Measurements from ENCODE around the gene APBA2.

The APBA2 gene

GRCh38 chr15:28915041-28915810 lies 29.5 kb downstream of the APBA2 start:
- no peak for DNase-seq (ENCODE audit: low read depth)

GRCh38 chr15:28915935-28916334 lies 30.2 kb downstream of the APBA2 start:
- no peak for DNase-seq (ENCODE audit: low read depth)

DNA sequence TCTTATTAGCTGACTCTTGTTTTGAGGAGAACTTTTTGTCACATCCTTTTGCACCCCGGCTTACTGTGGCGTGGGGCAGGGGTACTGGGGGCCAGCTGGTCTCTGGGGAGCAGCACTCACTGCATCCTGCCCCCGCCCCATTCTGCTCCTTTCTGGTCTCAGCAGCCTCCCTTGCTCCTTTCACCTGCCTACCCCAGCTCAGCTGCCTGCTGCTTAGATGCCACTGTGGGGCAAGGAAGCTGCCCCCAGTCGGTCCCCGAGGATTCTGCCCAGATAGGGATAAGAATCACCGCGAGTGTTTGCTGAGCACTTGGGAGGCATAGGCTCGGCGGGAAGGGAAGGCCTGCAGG lies 32.0 kb downstream of the APBA2 start:
- DNase-seq (ENCODE audit: low read depth): no peak

DNA sequence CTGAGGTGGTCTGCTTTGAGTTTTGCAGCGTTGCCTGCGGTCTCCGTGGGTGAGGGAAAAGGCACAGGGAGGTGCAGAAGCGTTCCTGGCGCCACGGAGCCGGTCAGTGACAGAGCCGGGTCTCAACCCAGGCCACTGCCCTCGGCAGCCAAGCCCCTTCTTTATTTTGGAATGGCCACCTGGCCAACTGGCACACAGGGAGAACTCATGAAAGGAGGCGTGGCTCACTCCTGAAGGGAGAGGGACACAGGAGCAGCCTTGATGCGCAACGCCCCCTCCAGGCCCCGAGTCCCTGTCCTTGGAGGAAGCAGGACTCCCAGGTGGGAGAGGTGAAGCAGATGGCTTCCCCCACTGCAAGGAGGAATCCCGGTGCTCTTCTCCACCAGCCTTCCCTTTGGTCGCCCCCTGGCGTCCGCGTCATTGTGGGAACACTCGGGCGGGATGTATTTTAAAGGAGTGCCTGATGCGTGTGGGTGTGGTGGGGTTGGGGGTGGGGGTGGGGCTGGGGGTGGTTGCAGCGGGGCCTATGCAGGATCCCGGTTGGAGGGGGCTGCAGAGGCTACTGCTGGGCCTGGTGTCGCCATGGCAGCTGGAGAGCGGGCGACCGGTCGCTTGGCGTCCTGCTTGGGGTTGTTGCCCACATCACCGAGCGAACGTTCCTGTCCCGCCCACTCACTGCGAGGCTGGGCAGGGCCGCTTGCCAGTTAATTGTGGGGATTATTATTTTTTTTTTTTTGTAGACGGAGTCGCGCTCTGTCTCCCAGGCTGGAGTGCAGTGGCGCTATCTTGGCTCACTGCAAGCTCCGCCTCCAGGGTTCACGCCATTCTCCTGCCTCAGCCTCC lies 32.6 kb downstream of the APBA2 start:
- no peak for DNase-seq (ENCODE audit: low read depth)

GRCh38 chr15:28919201-28919635 lies 33.4 kb downstream of the APBA2 start:
- no peak for DNase-seq (ENCODE audit: low read depth)

DNA sequence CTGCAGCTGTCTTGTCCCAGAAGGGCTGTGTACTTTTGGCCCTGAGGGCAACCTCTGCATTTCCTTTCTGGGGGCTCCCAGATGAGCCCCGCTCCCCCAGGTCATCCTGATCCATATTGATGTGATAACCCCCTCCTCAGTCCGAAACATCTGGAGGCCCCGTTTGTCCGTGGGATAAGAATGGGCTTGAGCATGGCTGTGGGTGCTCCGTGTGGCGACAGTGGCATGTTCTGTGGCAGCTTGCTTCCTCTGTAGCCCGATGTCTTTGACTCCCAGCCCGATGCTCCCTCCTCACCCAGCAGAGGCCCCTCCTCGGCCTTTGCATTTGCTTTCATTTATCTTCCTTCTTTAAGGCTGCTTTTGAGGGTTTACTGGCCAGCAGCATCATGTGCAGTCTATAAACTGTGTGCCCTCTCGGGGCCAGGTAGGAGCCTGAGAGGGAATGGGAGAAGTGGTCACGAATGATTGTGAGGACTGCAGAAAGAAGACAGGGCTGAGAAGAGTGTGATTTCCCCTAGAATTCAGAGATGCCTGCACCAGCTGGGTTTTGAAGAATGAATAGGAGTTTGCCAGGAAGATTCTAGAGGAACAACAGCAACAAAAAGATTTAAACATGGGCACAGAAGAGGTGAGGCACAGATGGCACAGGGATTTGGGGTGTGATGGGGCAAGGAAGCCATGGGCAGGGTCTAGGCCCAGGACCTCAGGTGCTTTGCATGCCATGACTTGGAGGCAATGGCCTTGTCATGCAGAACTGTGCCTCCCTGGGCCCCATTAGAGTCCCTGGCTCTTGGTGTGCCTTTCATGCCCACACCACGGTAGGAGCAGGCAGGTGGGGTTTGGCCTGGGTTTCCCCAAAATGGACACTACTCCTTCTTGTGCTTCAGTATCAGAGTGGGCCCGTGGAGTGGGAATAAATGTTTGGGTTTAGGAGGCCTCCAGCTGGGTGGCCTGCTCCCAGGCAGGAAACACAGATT lies 34.2 kb downstream of the APBA2 start:
- DNase-seq (ENCODE audit: low read depth): no peak

- no peak for DNase-seq (ENCODE audit: low read depth)
Measured at GRCh38 chr15:28920781-28921331, 35.1 kb downstream of the APBA2 start.

DNA sequence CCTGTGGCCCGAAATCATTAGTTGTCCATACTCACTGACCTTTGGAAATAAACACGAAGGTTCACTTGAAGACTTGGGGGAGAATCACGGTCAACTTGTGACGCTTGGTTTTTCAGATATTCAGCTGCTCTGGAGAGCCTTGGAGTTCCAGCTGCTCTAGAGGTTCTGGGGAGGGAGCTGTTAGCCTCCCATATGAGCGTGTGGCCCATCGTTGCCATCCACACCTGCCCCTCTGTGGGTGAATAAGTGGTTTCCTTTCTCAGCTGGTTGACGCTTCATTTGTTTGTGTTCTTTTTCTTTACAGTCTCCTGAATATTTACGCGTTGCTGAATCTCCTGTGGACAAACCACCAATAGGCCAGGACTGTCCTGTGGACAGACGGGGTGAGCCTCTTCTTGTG lies 35.6 kb downstream of the APBA2 start:
- no peak for DNase-seq (ENCODE audit: low read depth)

DNA sequence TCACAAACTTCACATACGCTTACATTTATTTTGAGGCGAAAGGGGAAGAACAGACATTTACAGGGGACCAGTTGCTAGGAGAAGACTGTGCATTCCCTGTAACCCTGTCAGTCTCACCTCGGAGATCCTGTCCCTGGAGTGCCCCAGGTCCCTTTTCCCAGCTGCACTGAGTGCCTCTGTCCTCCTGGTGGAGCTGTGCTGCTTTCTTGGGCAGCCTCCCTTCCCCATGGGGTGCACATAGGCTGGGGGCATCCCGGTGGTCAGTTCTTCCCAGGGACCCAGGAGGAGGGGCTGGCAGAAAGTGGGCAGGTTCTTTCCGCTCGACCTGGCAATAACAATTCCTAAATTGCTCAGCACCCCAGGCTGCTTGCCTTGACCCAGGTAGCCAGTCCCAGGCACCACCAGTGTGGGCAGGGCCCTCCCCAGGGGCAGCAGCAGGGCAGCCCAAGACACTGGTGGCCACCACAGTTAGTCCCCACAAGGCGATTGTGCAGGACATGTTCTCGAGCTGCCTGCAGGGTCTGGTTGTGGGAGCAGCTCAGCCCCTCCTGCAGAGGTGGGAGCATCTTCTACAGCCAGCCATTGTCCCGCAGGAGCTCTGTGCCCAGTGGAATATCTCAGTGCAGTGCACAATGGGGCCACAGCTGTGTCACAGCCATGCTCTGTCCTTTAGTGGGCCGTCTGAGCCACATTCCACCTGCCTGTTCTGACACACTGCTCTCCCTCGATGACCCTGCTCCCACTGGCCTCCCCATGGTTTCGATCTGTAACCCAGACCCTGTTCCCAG lies 36.3 kb downstream of the APBA2 start:
- no peak for DNase-seq (ENCODE audit: low read depth)

- DNase-seq (ENCODE audit: low read depth): no peak
Measured at GRCh38 chr15:28922707-28923012, 36.9 kb downstream of the APBA2 start.

GRCh38 chr15:28923726-28924280 lies 38.0 kb downstream of the APBA2 start:
- DNase-seq (ENCODE audit: low read depth): no peak

DNA sequence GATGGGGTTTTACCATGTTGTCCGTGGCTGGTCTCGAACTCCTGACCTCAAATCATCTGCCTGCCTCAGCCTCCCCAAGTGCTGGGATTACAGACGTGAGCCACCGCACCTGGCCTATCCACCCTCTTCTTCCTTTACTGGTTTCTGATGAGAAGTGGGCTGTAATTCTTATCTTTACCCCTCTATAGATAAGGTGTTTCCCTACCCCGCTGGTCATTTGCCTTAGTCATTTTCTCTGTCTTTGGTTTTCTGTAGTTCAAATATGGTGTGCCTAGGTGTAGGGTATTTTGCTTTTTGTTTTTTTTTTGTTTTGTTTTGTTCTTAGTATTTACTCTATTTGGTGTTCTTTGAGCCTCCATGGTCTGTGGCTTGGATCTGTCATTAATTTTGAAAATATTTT lies 41.3 kb downstream of the APBA2 start:
- DNase-seq (ENCODE audit: low read depth): no peak

DNA sequence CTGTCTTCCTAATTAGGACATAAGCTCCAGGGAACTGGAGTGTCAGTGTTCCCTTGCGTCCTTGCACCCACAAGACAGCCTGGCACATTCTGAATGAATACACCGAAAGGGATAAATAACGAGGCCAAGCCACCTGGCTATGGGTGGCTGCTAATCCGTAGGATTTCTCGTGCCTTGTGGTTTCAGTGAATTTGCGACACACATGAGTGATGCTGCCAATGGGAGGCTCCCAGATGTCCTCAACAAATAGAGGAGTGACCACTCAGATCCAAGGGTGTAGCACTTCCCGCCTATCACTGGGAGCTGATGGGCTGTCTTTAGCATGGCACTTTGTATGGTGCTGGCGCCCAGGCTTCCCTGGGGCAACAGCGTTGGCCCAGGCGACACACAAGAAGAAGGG lies 43.4 kb downstream of the APBA2 start:
- DNase-seq (ENCODE audit: low read depth): no peak

DNA sequence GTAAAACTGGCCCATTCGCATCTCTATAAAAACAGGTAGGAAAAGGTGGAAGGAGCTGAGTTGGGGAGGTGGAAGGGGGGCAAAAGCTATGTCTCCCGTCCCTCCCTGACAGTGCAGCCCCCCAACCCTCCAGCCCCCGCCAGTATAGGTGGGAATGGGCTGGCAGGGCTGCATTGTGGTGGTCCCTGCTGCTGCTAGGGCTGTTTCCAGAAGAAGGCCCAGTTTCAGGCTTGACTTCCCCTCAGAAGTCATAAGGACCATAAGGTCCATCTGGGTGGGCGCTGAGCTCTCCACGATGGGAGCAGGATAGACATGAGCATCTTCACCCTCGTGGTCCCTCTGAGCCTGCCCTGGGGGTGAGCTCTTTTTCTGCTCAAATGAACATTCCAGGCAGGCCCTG lies 44.2 kb downstream of the APBA2 start:
- no peak for DNase-seq (ENCODE audit: low read depth)

GRCh38 chr15:28930476-28931291 lies 44.9 kb downstream of the APBA2 start:
- no peak for DNase-seq (ENCODE audit: low read depth)

- DNase-seq (ENCODE audit: low read depth): no peak
Measured at GRCh38 chr15:28931828-28932227, 46.1 kb downstream of the APBA2 start.

DNA sequence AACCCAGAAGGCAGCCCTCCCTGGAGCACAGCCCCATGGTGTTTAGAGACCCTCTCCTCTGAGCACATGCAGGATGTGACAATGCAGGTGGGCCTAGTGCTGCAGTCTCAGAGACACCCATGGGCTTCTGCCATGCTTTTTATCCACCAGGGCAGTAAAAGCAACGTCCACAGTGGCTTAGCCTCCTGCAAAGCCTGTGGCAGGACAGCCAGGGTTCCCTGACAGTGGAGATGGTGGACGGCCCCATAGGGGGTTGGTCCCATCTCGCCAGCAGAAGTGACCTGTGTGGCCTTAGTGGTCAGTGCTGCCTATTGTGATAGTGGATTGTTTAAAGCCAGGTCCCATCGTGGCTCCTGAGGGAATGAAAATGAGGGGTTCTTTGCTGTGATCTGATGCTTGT lies 46.6 kb downstream of the APBA2 start:
- DNase-seq (ENCODE audit: low read depth): no peak

DNA sequence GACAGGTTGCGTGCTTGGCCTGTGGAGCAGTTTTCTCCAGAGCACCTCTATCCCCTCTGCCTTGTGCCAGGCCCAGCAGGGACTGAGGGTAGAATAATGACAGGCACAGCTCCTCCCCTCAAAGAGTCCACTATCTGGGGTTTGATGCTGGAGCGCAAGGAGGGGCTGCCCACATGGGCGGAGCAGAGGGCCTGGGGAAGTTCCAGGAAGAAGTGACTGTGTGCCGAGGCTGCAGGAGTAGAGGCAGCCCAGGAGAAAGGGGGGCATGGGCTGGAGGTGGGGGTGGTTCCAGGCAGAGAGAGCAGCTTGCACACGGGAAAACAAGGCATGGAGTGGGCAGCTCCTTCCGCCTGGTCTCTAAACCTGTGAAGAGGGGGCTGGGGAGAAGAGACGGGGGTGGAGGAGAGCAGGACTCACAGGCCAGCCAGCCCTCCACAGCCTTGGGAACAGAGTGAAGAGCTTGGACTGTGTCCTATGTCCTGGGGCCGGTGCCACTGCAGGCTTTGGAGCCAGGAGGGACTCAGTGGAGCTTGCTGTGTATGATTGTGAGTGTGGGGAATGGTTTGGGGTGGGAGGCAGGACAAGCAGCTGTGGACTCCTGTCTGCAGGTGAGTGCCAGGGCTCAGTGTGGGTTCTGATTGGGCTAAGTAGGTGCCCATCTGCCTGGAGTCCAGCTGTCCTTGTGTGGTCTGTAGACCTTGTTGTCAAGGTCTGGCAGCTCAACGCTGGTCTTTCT lies 48.1 kb downstream of the APBA2 start:
- DNase-seq (ENCODE audit: low read depth): no peak

- DNase-seq (ENCODE audit: low read depth): no peak
Measured at GRCh38 chr15:28934645-28935044, 48.9 kb downstream of the APBA2 start.
